K562 (cell line): ENCODE results near the gene PNRC2. TPM values are rescaled to one million over a fixed set of nuclear protein-coding genes. Genes with fewer than 3 reads are reported as not detected.

Source experiments
- ATF3 ChIP-seq, 2 experiments: fragments of 450-650 bp in 1 of 2; sonication (generic) in 1 of 2; formaldehyde crosslinking in 1 of 2; IDR thresholded peaks in 1 of 2; conservative IDR thresholded peaks in 1 of 2; 2 replicates each; pipeline versions ENCODE4 v1.6.1 to v1.8.1; 2016 to 2023; ENCODE audit warnings: mild to moderate bottlenecking in 2 of 2, moderate library complexity in 2 of 2, inconsistent platforms in 1 of 2, missing genetic modification reagents in 1 of 2
- BCLAF1 ChIP-seq, 2 experiments: fragments of 450-650 bp in 1 of 2; IDR thresholded peaks; 2 replicates each; pipeline ENCODE4 v1.6.1; 2011 to 2017; ENCODE audit warnings: low read depth in 2 of 2, antibody characterized with exemption in 1 of 2, borderline replicate concordance in 1 of 2, low read length in 1 of 2, mild to moderate bottlenecking in 1 of 2, mixed read lengths in 1 of 2; ENCODE audit not compliant: control insufficient read depth in 1 of 2
- GABPA ChIP-seq: fragments of 200-800 bp; sonication (Bioruptor generic); conservative IDR thresholded peaks from 2 replicates; pipeline ENCODE4 v1.6.1; 2016; ENCODE audit warnings: low read depth, missing genetic modification characterization, missing compliant biosample characterization
- HIVEP1 ChIP-seq: fragments of 250-450 bp; sonication (Bioruptor Pico); IDR thresholded peaks from 2 replicates; pipeline ENCODE4 v1.4.0; 2020; ENCODE audit warnings: mild to moderate bottlenecking
- KDM5B ChIP-seq: fragments of 200-600 bp; sonication (generic); IDR thresholded peaks from 2 replicates; pipeline ENCODE4 v1.6.1; 2012; ENCODE audit warnings: low read depth, mild to moderate bottlenecking, moderate library complexity, low read length, control low read depth, inconsistent platforms; ENCODE audit not compliant: insufficient replicate concordance
- PREB ChIP-seq: sonication (generic); formaldehyde crosslinking; IDR thresholded peaks from 2 replicates; pipeline ENCODE4 v1.8.1; 2023; ENCODE audit warnings: mild to moderate bottlenecking, missing genetic modification reagents
- SOX6 ChIP-seq: fragments of 450-650 bp; IDR thresholded peaks from 2 replicates; pipeline ENCODE4 v1.6.1; 2014; ENCODE audit warnings: mild to moderate bottlenecking
- SP2 ChIP-seq: IDR thresholded peaks from 2 replicates; pipeline ENCODE4 v1.6.1; 2011; ENCODE audit warnings: mild to moderate bottlenecking, low read depth, low read length, moderate library complexity; ENCODE audit not compliant: poor library complexity, severe bottlenecking; ENCODE audit errors: extremely low read depth
- TAF9B ChIP-seq: fragments of 450-650 bp; IDR thresholded peaks from 2 replicates; pipeline ENCODE4 v1.6.1; 2018; ENCODE audit warnings: mild to moderate bottlenecking; ENCODE audit not compliant: partially characterized antibody
- TEAD4 ChIP-seq, 2 experiments: sonication (generic) in 1 of 2; formaldehyde crosslinking in 1 of 2; IDR thresholded peaks; 2 replicates each; pipeline versions ENCODE4 v1.6.1 to v1.8.0; 2012 to 2022; ENCODE audit warnings: borderline replicate concordance in 1 of 2, inconsistent platforms in 1 of 2, low read length in 1 of 2, mild to moderate bottlenecking in 1 of 2, missing genetic modification reagents in 1 of 2
- ZBTB8A ChIP-seq: fragments of 450-650 bp; IDR thresholded peaks from 2 replicates; pipeline ENCODE4 v1.6.1; 2018; ENCODE audit warnings: mild to moderate bottlenecking, moderate library complexity; ENCODE audit not compliant: partially characterized antibody
- ZNF174 ChIP-seq: fragments of 250-450 bp; sonication (Bioruptor Pico); IDR thresholded peaks from 2 replicates; pipeline ENCODE4 v1.4.0; 2020; ENCODE audit warnings: mild to moderate bottlenecking
- ZNF23 ChIP-seq: fragments of 250-450 bp; sonication (Bioruptor Pico); IDR thresholded peaks from 2 replicates; pipeline ENCODE4 v1.4.0; 2020; ENCODE audit warnings: mild to moderate bottlenecking
- ZNF239 ChIP-seq: fragments of 250-450 bp; sonication (Bioruptor Pico); IDR thresholded peaks from 2 replicates; pipeline ENCODE4 v1.4.0; 2020; ENCODE audit warnings: mild to moderate bottlenecking
- ZNF253 ChIP-seq: fragments of 250-450 bp; sonication (Bioruptor Pico); conservative IDR thresholded peaks from 2 replicates; pipeline ENCODE4 v1.6.1; 2021; ENCODE audit warnings: mild to moderate bottlenecking
- ZNF280A ChIP-seq: fragments of 450-650 bp; IDR thresholded peaks from 2 replicates; pipeline ENCODE4 v1.6.1; 2018; ENCODE audit warnings: mild to moderate bottlenecking, low read depth; ENCODE audit not compliant: partially characterized antibody
- ZNF444 ChIP-seq: fragments of 250-450 bp; sonication (Bioruptor Pico); IDR thresholded peaks from 2 replicates; pipeline ENCODE4 v1.4.0; 2020; ENCODE audit warnings: mild to moderate bottlenecking, moderate library complexity
- ZNF584 ChIP-seq: fragments of 200-800 bp; sonication (Bioruptor generic); IDR thresholded peaks from 2 replicates; pipeline ENCODE4 v1.6.1; 2016; ENCODE audit warnings: low read depth, mild to moderate bottlenecking, missing genetic modification characterization, missing compliant biosample characterization
- ZNF586 ChIP-seq: fragments of 450-650 bp; formaldehyde crosslinking; conservative IDR thresholded peaks from 2 replicates; pipeline ENCODE4 v1.4.0; 2020; ENCODE audit warnings: mild to moderate bottlenecking, moderate library complexity
- polyA plus RNA-seq, 8 experiments: library from polyadenylated mRNA; depleted of rRNA in 4 of 8; stranded (reverse) in 5 of 8; unstranded in 3 of 8; fragments of >200 nt; fragmentation: Nextera tagmentation in 2 of 8; fragmentation: Illumina TruSeq in 1 of 8; extraction: Ambion mirVana in 2 of 8; extraction: Trizol in 1 of 8; gene quantifications; 2 replicates each; pipeline versions ENCODE4 v1.2.1 to v1.2.3, GENCODE V29; 2011 to 2014; ENCODE audit warnings: inconsistent platforms in 1 of 8, missing spikeins in 1 of 8
- total RNA-seq, 7 experiments: library from RNA; depleted of rRNA in 6 of 7; stranded (reverse); fragments of >200 nt in 6 of 7; fragmentation: Illumina TruSeq in 2 of 7; extraction: Trizol in 2 of 7; gene quantifications; 2 replicates each; pipeline versions ENCODE4 v1.2.1 to v1.2.3, GENCODE V29; 2011 to 2021; ENCODE audit warnings: low replicate concordance in 1 of 7

Gene PNRC2
- total and polyA plus RNA-seq, 9 of the 15 experiments (the other 6 are each of a cell fraction or from before 2014, with no cell fraction given), result 127 to 303 (median 203) TPM

- TF ChIP-seq BCLAF1 (IDR thresholded peaks at IDR 0.05; ENCODE audit: borderline replicate concordance in 1 of 2, control insufficient read depth in 1 of 2, low read depth in 2 of 2, low read length in 1 of 2) (peak in 1 of 2 experiments; percentile 88; a peak in 1 of 4 replicates), ZBTB8A (no peak), PREB (CRISPR knock-in tag) (no peak), ZNF174 (CRISPR knock-in tag) (no peak), ATF3 (IDR thresholded peaks at IDR 0.05) (no peak), ATF3 (CRISPR knock-in tag; conservative IDR thresholded peaks at IDR 0.05) (no peak), ZNF444 (CRISPR knock-in tag) (peak; percentile 51; the same call in 1 of the 2 replicates), GABPA (tag) (no peak), HIVEP1 (no peak), SOX6 (no peak; the same call in 1 of the 2 replicates), TEAD4 (IDR thresholded peaks at IDR 0.05; ENCODE audit: low read length) (peak; percentile 30; the same call in 1 of the 2 replicates), TEAD4 (CRISPR knock-in tag; IDR thresholded peaks at IDR 0.05; ENCODE audit: borderline replicate concordance) (no peak), ZNF239 (CRISPR knock-in tag) (no peak), TAF9B (peak; percentile 83), ZNF586 (CRISPR knock-in tag) (no peak), KDM5B (peak; percentile 94), ZNF280A (no peak), ZNF23 (CRISPR knock-in tag) (no peak), SP2 (no peak), ZNF584 (CRISPR knock-in tag) (no peak), ZNF253 (CRISPR knock-in tag) (no peak)
These were observed 20.5 kb downstream of the PNRC2 start, which contains the start of gene SRSF10 (continued) for GRCh38 chr1:23979881-23980727.
